HEK293 (cell line): ENCODE measurements around the gene SPRR4.

Source experiments
- CTCF ChIA-PET: fragments of 350-600 bp; formaldehyde crosslinking; extraction: SDS; loops from one replicate; lab custom pipeline; 2021; ENCODE audit warnings: antibody characterized with exemption; lab: Yijun Ruan, JAX
- POLR2A ChIA-PET: fragments of 300-600 bp; formaldehyde crosslinking; extraction: SDS; loops from one replicate; lab custom pipeline; 2020; ENCODE audit warnings: antibody characterized with exemption, inconsistent platforms; lab: Yijun Ruan, JAX
- H3K27ac ChIP-seq: fragments of 200-500 bp; sonication (Bioruptor generic); 2 replicates; pipeline ENCODE4 v1.5.1; 2014; ENCODE audit warnings: low read depth, low read length, control low read depth, inconsistent platforms; ENCODE audit errors: extremely low read depth
- H3K36me3 ChIP-seq, 2 experiments: fragments of 200-500 bp in 1 of 2; sonication (Bioruptor generic) in 1 of 2; 1 replicate in 1 of 2; 2 replicates in 1 of 2; pipeline ENCODE4 v1.5.1; 2014 to 2017; ENCODE audit warnings: inconsistent platforms in 2 of 2, low read length in 2 of 2; ENCODE audit not compliant: control insufficient read depth in 2 of 2, insufficient read depth in 1 of 2
- H3K4me1 ChIP-seq: fragments of 200-500 bp; sonication (Bioruptor generic); 2 replicates; pipeline ENCODE4 v1.5.1; 2014; ENCODE audit warnings: mild to moderate bottlenecking, low read length, inconsistent platforms; ENCODE audit not compliant: control insufficient read depth, insufficient read depth
- H3K4me3 ChIP-seq: 2 replicates; pipeline ENCODE4 v1.5.1; 2011; ENCODE audit warnings: low read depth, mild to moderate bottlenecking, control low read depth, low read length, moderate library complexity
- H3K9me3 ChIP-seq: fragments of 200-500 bp; sonication (Bioruptor generic); 2 replicates; pipeline ENCODE4 v1.5.1; 2014; ENCODE audit warnings: low read depth, low read length, inconsistent platforms; ENCODE audit not compliant: control insufficient read depth, insufficient read depth
- KLF8 ChIP-seq: fragments of 450-650 bp; formaldehyde crosslinking; IDR thresholded peaks from 2 replicates; pipeline ENCODE4 v1.5.1; 2016; ENCODE audit warnings: missing biosample characterization, missing genetic modification characterization
- MEIS1 ChIP-seq: sonication (generic); formaldehyde crosslinking; IDR thresholded peaks from 2 replicates; pipeline ENCODE4 v1.8.1; 2022; ENCODE audit warnings: missing genetic modification reagents, mild to moderate bottlenecking, borderline replicate concordance
- SCRT2 ChIP-seq: fragments of 450-650 bp; formaldehyde crosslinking; IDR thresholded peaks from 2 replicates; pipeline ENCODE4 v1.5.1; 2016; ENCODE audit warnings: missing biosample characterization, missing genetic modification characterization
- TRIM28 ChIP-seq: IDR thresholded peaks from 2 replicates; pipeline ENCODE4 v1.6.1; 2011; ENCODE audit warnings: low read length, control low read depth, borderline replicate concordance
- ZBTB21 ChIP-seq: fragments of 450-650 bp; formaldehyde crosslinking; IDR thresholded peaks from 2 replicates; pipeline ENCODE4 v1.5.1; 2017; ENCODE audit warnings: missing biosample characterization, missing genetic modification characterization
- ZBTB7A ChIP-seq: fragments of 450-650 bp; formaldehyde crosslinking; IDR thresholded peaks from 2 replicates; pipeline ENCODE4 v1.5.1; 2016; ENCODE audit warnings: low read depth, missing biosample characterization, missing genetic modification characterization
- ZNF140 ChIP-seq: fragments of 450-650 bp; formaldehyde crosslinking; IDR thresholded peaks from 2 replicates; pipeline ENCODE4 v1.5.1; 2016; ENCODE audit warnings: missing biosample characterization, missing genetic modification characterization
- ZNF175 ChIP-seq: fragments of 450-650 bp; formaldehyde crosslinking; IDR thresholded peaks from 2 replicates; pipeline ENCODE4 v1.5.1; 2016; ENCODE audit warnings: missing biosample characterization, missing genetic modification characterization
- ZNF223 ChIP-seq: fragments of 450-650 bp; formaldehyde crosslinking; IDR thresholded peaks from 2 replicates; pipeline ENCODE4 v1.5.1; 2016; ENCODE audit warnings: missing biosample characterization, missing genetic modification characterization
- ZNF394 ChIP-seq: fragments of 450-650 bp; formaldehyde crosslinking; IDR thresholded peaks from 2 replicates; pipeline ENCODE4 v1.5.1; 2016; ENCODE audit warnings: missing biosample characterization, missing genetic modification characterization, mild to moderate bottlenecking, moderate library complexity, borderline replicate concordance
- ZNF423 ChIP-seq: fragments of 450-650 bp; formaldehyde crosslinking; IDR thresholded peaks from 2 replicates; pipeline ENCODE4 v1.5.1; 2016; ENCODE audit warnings: missing biosample characterization, missing genetic modification characterization
- ZNF426 ChIP-seq: fragments of 450-650 bp; formaldehyde crosslinking; IDR thresholded peaks from 2 replicates; pipeline ENCODE4 v1.5.1; 2017; ENCODE audit warnings: missing biosample characterization, missing genetic modification characterization, mild to moderate bottlenecking, inconsistent platforms, moderate library complexity
- ZNF544 ChIP-seq: fragments of 450-650 bp; formaldehyde crosslinking; IDR thresholded peaks from 2 replicates; pipeline ENCODE4 v1.5.0; 2017; ENCODE audit warnings: missing biosample characterization, missing genetic modification characterization
- ZNF596 ChIP-seq: fragments of 450-650 bp; IDR thresholded peaks from 2 replicates; pipeline ENCODE4 v1.5.0; 2018; ENCODE audit warnings: missing biosample characterization, mild to moderate bottlenecking, missing genetic modification characterization, moderate library complexity
- ZNF621 ChIP-seq: fragments of 450-650 bp; formaldehyde crosslinking; IDR thresholded peaks from 2 replicates; pipeline ENCODE4 v1.5.1; 2017; ENCODE audit warnings: missing biosample characterization, missing genetic modification characterization
- ZNF654 ChIP-seq: fragments of 450-650 bp; formaldehyde crosslinking; IDR thresholded peaks from 2 replicates; pipeline ENCODE4 v1.5.1; 2016; ENCODE audit warnings: low read depth, missing biosample characterization, missing genetic modification characterization
- ZNF768 ChIP-seq: fragments of 450-650 bp; formaldehyde crosslinking; IDR thresholded peaks from 2 replicates; pipeline ENCODE4 v1.5.1; 2018; ENCODE audit warnings: missing biosample characterization, mild to moderate bottlenecking, missing genetic modification characterization
- ZNF785 ChIP-seq: fragments of 450-650 bp; formaldehyde crosslinking; IDR thresholded peaks from 2 replicates; pipeline ENCODE4 v1.5.1; 2016; ENCODE audit warnings: missing biosample characterization, missing genetic modification characterization
- ZNF830 ChIP-seq: fragments of 450-650 bp; IDR thresholded peaks from 2 replicates; pipeline ENCODE4 v1.5.0; 2018; ENCODE audit warnings: missing biosample characterization, missing genetic modification characterization, low read depth, mild to moderate bottlenecking, moderate library complexity
- TF ChIP-seq, protein P1 (sequence below): fragments of 450-650 bp; formaldehyde crosslinking; IDR thresholded peaks from 2 replicates; pipeline ENCODE4 v1.5.1; 2016; ENCODE audit warnings: missing biosample characterization, missing genetic modification characterization
- TF ChIP-seq, protein P2 (sequence below): fragments of 450-650 bp; formaldehyde crosslinking; IDR thresholded peaks from 2 replicates; pipeline ENCODE4 v1.5.1; 2016; ENCODE audit warnings: missing biosample characterization, missing genetic modification characterization
- TF ChIP-seq, protein P3 (sequence below): fragments of 450-650 bp; IDR thresholded peaks from 2 replicates; pipeline ENCODE4 v1.5.1; 2018; ENCODE audit warnings: missing biosample characterization, mild to moderate bottlenecking, missing genetic modification characterization
- TF ChIP-seq, protein P4 (sequence below): fragments of 450-650 bp; formaldehyde crosslinking; IDR thresholded peaks from 2 replicates; pipeline ENCODE4 v1.5.1; 2016; ENCODE audit warnings: missing biosample characterization, missing genetic modification characterization
- TF ChIP-seq, protein P5 (sequence below): fragments of 450-650 bp; formaldehyde crosslinking; IDR thresholded peaks from 2 replicates; pipeline ENCODE4 v1.5.1; 2017; ENCODE audit warnings: missing biosample characterization, missing genetic modification characterization
- TF ChIP-seq, protein P6 (sequence below): fragments of 450-650 bp; formaldehyde crosslinking; IDR thresholded peaks from 2 replicates; pipeline ENCODE4 v1.5.1; 2016; ENCODE audit warnings: missing biosample characterization, missing genetic modification characterization

Gene SPRR4

DNA sequence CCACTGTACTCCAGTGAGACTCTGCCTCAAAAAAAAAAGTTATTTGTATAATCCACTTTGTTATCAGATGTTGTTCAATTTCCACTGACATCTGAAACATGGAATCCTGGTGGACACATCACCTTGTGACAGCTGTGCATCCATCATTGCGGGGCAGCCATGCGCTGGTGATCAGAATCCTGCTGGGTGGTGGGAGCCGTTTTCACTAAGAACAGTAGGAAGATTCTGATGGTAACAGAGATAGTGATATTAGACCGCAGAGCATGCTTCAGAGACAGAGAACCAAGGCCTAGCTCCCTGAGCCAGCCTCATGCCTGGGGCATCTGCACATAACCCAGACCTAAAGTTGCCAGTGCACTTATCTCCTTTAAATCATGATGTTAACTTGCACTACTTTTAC lies 28.0 kb downstream of the SPRR4 start:
- Histone ChIP-seq H3K36me3 (no peaks in the 10 kb centered on the region), H3K27ac (no peak overlapping the region), H3K4me1 (no peaks in the 10 kb centered on the region), H3K9me3 (no peaks in the 10 kb centered on the region), H3K4me3 (no peak overlapping the region)
- ChIA-PET POLR2A (no interaction called here), CTCF (no interaction called here)
- TF ChIP-seq ZNF426 (no peak), ZBTB7A (tag by site-specific recombination) (no peak), ZNF544 (no peak), ZNF223 (no peak), ZNF175 (no peak), ZNF830 (tag by site-specific recombination) (no peak), MEIS1 (CRISPR knock-in tag) (no peak), ZNF621 (tag by site-specific recombination) (no peak)
- TF ChIP-seq, protein P1, sequence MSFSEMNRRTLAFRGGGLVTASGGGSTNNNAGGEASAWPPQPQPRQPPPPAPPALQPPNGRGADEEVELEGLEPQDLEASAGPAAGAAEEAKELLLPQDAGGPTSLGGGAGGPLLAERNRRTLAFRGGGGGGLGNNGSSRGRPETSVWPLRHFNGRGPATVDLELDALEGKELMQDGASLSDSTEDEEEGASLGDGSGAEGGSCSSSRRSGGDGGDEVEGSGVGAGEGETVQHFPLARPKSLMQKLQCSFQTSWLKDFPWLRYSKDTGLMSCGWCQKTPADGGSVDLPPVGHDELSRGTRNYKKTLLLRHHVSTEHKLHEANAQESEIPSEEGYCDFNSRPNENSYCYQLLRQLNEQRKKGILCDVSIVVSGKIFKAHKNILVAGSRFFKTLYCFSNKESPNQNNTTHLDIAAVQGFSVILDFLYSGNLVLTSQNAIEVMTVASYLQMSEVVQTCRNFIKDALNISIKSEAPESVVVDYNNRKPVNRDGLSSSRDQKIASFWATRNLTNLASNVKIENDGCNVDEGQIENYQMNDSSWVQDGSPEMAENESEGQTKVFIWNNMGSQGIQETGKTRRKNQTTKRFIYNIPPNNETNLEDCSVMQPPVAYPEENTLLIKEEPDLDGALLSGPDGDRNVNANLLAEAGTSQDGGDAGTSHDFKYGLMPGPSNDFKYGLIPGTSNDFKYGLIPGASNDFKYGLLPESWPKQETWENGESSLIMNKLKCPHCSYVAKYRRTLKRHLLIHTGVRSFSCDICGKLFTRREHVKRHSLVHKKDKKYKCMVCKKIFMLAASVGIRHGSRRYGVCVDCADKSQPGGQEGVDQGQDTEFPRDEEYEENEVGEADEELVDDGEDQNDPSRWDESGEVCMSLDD: no peak
- TF ChIP-seq, protein P2, sequence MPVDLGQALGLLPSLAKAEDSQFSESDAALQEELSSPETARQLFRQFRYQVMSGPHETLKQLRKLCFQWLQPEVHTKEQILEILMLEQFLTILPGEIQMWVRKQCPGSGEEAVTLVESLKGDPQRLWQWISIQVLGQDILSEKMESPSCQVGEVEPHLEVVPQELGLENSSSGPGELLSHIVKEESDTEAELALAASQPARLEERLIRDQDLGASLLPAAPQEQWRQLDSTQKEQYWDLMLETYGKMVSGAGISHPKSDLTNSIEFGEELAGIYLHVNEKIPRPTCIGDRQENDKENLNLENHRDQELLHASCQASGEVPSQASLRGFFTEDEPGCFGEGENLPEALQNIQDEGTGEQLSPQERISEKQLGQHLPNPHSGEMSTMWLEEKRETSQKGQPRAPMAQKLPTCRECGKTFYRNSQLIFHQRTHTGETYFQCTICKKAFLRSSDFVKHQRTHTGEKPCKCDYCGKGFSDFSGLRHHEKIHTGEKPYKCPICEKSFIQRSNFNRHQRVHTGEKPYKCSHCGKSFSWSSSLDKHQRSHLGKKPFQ (tag by site-specific recombination): no peak

DNA sequence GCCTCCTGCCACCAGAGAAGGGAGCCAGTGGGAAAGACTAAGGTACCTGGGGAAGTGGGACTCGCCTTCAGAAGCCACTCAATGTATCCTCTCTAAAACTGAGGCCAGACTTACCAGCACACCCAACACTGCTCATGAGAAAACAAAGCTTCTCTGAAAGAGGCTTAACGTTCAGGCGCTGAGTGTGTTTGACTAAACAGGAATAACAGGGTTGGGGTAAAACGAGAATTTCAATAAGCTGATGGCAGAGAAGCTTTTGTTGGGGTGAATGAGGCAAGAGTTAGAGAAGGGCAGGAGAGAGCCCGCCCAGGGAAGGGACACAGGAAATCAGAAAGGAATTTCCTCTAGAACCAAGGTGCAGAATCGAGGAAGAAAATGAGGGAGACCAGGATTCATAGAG lies 29.4 kb downstream of the SPRR4 start:
- Histone ChIP-seq H3K27ac (no peak overlapping the region), H3K4me1 (no peaks in the 10 kb centered on the region), H3K36me3 (no peaks in the 10 kb centered on the region), H3K9me3 (no peaks in the 10 kb centered on the region), H3K4me3 (no peak overlapping the region)
- ChIA-PET POLR2A (no interaction called here), CTCF (interaction anchor here (0.6 to 0.7 kb wide), 2 partner anchors 36 to 320 kb away, joined by 3 read pairs; no protein-coding TSS in a partner anchor)
- TF ChIP-seq ZNF785 (no peak), SCRT2 (tag by site-specific recombination) (no peak), TRIM28 (no peak), ZNF768 (tag by site-specific recombination) (no peak), ZBTB21 (no peak), ZNF140 (no peak), ZNF423 (tag by site-specific recombination) (no peak), ZNF654 (tag by site-specific recombination) (no peak), KLF8 (tag by site-specific recombination) (no peak), ZNF394 (tag by site-specific recombination) (no peak), ZNF596 (tag by site-specific recombination) (no peak)
- TF ChIP-seq, protein P3, sequence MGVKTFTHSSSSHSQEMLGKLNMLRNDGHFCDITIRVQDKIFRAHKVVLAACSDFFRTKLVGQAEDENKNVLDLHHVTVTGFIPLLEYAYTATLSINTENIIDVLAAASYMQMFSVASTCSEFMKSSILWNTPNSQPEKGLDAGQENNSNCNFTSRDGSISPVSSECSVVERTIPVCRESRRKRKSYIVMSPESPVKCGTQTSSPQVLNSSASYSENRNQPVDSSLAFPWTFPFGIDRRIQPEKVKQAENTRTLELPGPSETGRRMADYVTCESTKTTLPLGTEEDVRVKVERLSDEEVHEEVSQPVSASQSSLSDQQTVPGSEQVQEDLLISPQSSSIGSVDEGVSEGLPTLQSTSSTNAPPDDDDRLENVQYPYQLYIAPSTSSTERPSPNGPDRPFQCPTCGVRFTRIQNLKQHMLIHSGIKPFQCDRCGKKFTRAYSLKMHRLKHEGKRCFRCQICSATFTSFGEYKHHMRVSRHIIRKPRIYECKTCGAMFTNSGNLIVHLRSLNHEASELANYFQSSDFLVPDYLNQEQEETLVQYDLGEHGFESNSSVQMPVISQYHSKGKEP (tag by site-specific recombination): no peak
- TF ChIP-seq, protein P4, sequence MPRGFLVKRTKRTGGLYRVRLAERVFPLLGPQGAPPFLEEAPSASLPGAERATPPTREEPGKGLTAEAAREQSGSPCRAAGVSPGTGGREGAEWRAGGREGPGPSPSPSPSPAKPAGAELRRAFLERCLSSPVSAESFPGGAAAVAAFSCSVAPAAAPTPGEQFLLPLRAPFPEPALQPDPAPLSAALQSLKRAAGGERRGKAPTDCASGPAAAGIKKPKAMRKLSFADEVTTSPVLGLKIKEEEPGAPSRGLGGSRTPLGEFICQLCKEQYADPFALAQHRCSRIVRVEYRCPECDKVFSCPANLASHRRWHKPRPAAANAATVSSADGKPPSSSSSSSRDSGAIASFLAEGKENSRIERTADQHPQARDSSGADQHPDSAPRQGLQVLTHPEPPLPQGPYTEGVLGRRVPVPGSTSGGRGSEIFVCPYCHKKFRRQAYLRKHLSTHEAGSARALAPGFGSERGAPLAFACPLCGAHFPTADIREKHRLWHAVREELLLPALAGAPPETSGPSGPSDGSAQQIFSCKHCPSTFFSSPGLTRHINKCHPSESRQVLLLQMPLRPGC (tag by site-specific recombination): no peak
- TF ChIP-seq, protein P5, sequence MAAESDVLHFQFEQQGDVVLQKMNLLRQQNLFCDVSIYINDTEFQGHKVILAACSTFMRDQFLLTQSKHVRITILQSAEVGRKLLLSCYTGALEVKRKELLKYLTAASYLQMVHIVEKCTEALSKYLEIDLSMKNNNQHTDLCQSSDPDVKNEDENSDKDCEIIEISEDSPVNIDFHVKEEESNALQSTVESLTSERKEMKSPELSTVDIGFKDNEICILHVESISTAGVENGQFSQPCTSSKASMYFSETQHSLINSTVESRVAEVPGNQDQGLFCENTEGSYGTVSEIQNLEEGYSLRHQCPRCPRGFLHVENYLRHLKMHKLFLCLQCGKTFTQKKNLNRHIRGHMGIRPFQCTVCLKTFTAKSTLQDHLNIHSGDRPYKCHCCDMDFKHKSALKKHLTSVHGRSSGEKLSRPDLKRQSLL (tag by site-specific recombination): no peak
- TF ChIP-seq, protein P1: no peak
- TF ChIP-seq, protein P6, sequence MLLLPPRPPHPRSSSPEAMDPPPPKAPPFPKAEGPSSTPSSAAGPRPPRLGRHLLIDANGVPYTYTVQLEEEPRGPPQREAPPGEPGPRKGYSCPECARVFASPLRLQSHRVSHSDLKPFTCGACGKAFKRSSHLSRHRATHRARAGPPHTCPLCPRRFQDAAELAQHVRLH (tag by site-specific recombination): no peak
